HEK293T (cell line): Measurements from ENCODE around the gene TRIM2.

Experiments
- BHLHE40 ChIP-seq: fragments of 450-650 bp; IDR thresholded peaks from 2 replicates; pipeline ENCODE4 v1.6.1; 2016; ENCODE audit warnings: mild to moderate bottlenecking, moderate library complexity, borderline replicate concordance
- ELF4 ChIP-seq: fragments of 450-650 bp; IDR thresholded peaks from 2 replicates; pipeline ENCODE4 v1.6.1; 2017; ENCODE audit warnings: antibody characterized with exemption
- FOXK2 ChIP-seq: fragments of 450-650 bp; IDR thresholded peaks from 2 replicates; pipeline ENCODE4 v1.6.1; 2016; ENCODE audit warnings: mild to moderate bottlenecking
- FOXM1 ChIP-seq: fragments of 450-650 bp; IDR thresholded peaks from 2 replicates; pipeline ENCODE4 v1.6.1; 2017; ENCODE audit warnings: mild to moderate bottlenecking, borderline replicate concordance
- HDGF ChIP-seq: fragments of 450-650 bp; IDR thresholded peaks from 2 replicates; pipeline ENCODE4 v1.6.1; 2017; ENCODE audit warnings: antibody characterized with exemption, borderline replicate concordance
- LEF1 ChIP-seq: fragments of 450-650 bp; IDR thresholded peaks from 2 replicates; pipeline ENCODE4 v1.6.1; 2017; ENCODE audit warnings: mild to moderate bottlenecking, borderline replicate concordance
- NFRKB ChIP-seq: fragments of 450-650 bp; IDR thresholded peaks from 2 replicates; pipeline ENCODE4 v1.6.1; 2016; ENCODE audit warnings: mild to moderate bottlenecking, moderate library complexity
- SP1 ChIP-seq: fragments of 450-650 bp; IDR thresholded peaks from 2 replicates; pipeline ENCODE4 v1.6.1; 2017
- SUZ12 ChIP-seq: fragments of 450-650 bp; IDR thresholded peaks from 2 replicates; pipeline ENCODE4 v1.6.1; 2016; ENCODE audit warnings: mild to moderate bottlenecking
- TARDBP ChIP-seq: fragments of 450-650 bp; IDR thresholded peaks from 2 replicates; pipeline ENCODE4 v1.6.1; 2016
- ZNF384 ChIP-seq: fragments of 450-650 bp; IDR thresholded peaks from 2 replicates; pipeline ENCODE4 v1.6.1; 2016
- TF ChIP-seq, protein P1 (sequence below): fragments of 450-650 bp; IDR thresholded peaks from 2 replicates; pipeline ENCODE4 v1.6.1; 2016

DNA sequence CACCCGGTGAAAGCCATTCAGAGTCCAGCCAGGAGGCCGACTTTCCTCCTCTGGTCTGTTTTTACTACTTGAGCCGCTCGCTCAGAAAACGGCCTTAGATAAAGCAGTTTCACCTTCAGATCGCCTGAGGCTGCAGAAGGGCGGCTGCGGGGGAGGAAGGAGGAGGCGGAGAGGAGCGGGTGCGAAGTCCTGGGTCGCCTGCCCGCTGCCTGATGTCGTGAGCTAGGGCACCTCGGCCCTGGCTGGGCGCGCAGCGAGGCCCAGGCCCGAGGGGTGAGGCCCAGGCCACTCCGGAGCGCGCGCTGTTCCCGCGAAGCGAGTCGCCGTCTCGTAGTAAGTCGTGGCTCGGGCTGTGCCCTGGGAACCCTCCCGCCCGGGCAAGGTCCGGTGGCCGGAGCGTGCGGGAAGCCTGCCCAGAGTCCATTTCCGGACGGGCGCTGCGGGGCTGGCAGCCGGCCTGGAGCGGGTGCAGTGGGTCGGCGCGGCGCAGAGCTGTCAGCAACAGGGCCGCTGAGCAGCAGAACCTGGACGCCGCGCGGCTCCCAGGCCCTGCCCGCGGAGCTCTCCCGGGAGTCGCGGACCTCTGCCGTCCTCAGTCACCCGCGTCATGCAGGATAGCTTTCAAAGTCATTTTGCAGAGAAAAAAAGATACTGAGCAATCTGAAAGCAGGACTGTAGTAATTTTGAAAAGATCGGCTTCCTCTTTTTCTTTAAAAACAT is 18.6 kb downstream of the TRIM2 start:
- TF ChIP-seq ELF4 (no peak), HDGF (no peak), TARDBP (no peak), BHLHE40 (no peak), ZNF384 (no peak), LEF1 (no peak), FOXM1 (no peak), FOXK2 (no peak), NFRKB (no peak), SUZ12 (no peak), SP1 (no peak)
- TF ChIP-seq, protein P1, sequence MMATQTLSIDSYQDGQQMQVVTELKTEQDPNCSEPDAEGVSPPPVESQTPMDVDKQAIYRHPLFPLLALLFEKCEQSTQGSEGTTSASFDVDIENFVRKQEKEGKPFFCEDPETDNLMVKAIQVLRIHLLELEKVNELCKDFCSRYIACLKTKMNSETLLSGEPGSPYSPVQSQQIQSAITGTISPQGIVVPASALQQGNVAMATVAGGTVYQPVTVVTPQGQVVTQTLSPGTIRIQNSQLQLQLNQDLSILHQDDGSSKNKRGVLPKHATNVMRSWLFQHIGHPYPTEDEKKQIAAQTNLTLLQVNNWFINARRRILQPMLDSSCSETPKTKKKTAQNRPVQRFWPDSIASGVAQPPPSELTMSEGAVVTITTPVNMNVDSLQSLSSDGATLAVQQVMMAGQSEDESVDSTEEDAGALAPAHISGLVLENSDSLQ: no peak
